ENCODE results near the gene RNF152.

DNA sequence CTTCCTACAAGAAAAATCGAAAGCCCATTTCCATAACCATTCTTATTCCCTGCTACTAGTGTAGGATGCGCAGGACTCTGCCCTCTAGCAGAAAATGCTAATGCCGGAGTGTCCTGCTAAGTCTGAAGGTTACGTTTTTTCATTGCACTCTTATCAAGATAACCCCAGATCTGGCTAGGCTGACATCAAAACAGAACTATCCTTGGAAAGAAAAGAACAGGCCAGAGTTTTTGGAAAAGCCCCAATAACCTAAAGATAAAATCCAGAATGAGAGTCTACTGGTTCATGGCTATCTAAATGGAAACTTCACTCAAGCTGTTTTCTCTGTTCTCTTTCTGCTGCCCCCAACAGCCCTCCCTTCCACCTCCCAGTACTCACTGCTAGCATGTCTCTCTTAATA is 913 bp downstream of the RNF152 start:
- TF ChIP-seq ZNF558 (tag by site-specific recombination; IDR thresholded peaks at IDR 0.05) (no peak), MYNN (tag by site-specific recombination; IDR thresholded peaks at IDR 0.05; ENCODE audit: borderline replicate concordance) (no peak), TRIM28 (IDR thresholded peaks at IDR 0.05; ENCODE audit: borderline replicate concordance, low read length) (no peak)

Measured in HEK293 (cell line).